ENCODE results near the gene OGDH.
A peak's percentile ranks its signal among the peaks of the same experiment; 100 is the strongest.
"Not testable (repeated sequence)": the region's sequence is repeated elsewhere in the genome, so short reads cannot be mapped to it uniquely, and the experiment has no call there.

The OGDH gene

GRCh38 chr7:44606341-44607140, at the start of gene OGDH:
OGDH (plus strand) TSS chr7:44606627; CDS start chr7:44624344, 17,717 bp downstream.
- DNase-seq (ENCODE audit: low read depth): peak; percentile 99

- DNase-seq (ENCODE audit: low read depth): no peak
Observed at GRCh38 chr7:44557485-44557884, 48.9 kb upstream of the OGDH start.

- DNase-seq (ENCODE audit: low read depth): no peak
Observed at GRCh38 chr7:44559485-44559884, 46.9 kb upstream of the OGDH start.

- DNase-seq (ENCODE audit: low read depth): no peak
Observed at GRCh38 chr7:44561481-44561880, 44.9 kb upstream of the OGDH start.

GRCh38 chr7:44561962-44562621, 44.3 kb upstream of the OGDH start:
- no peak for DNase-seq (ENCODE audit: low read depth)

GRCh38 chr7:44562622-44562962, 43.8 kb upstream of the OGDH start:
- DNase-seq (ENCODE audit: low read depth): not testable (repeated sequence)

GRCh38 chr7:44563171-44563679, 43.2 kb upstream of the OGDH start:
- no peak for DNase-seq (ENCODE audit: low read depth)

GRCh38 chr7:44564606-44565005, 41.8 kb upstream of the OGDH start:
- no peak for DNase-seq (ENCODE audit: low read depth)

GRCh38 chr7:44565097-44565794, 41.2 kb upstream of the OGDH start:
- no peak for DNase-seq (ENCODE audit: low read depth)

GRCh38 chr7:44565795-44566559, 40.5 kb upstream of the OGDH start:
- DNase-seq (ENCODE audit: low read depth): no peak

- DNase-seq (ENCODE audit: low read depth): no peak
Observed at GRCh38 chr7:44566680-44567079, 39.7 kb upstream of the OGDH start.

GRCh38 chr7:44567884-44568283, 38.5 kb upstream of the OGDH start:
- no peak for DNase-seq (ENCODE audit: low read depth)

GRCh38 chr7:44568771-44569560, 37.5 kb upstream of the OGDH start:
- DNase-seq (ENCODE audit: low read depth): no peak

GRCh38 chr7:44569959-44570358, 36.5 kb upstream of the OGDH start:
- DNase-seq (ENCODE audit: low read depth): no peak

GRCh38 chr7:44572771-44573170, 33.7 kb upstream of the OGDH start:
- no peak for DNase-seq (ENCODE audit: low read depth)

- peak; percentile 89 for DNase-seq (ENCODE audit: low read depth)
Observed at GRCh38 chr7:44573464-44574286, 32.8 kb upstream of the OGDH start, which contains the start of gene DDX56. DDX56 (minus strand) TSS chr7:44573908; CDS start chr7:44573895, 13 bp downstream.

GRCh38 chr7:44574287-44574872, 32.0 kb upstream of the OGDH start:
- DNase-seq (ENCODE audit: low read depth): no peak

- DNase-seq (ENCODE audit: low read depth): no peak
Observed at GRCh38 chr7:44575054-44575453, 31.4 kb upstream of the OGDH start.

- no peak for DNase-seq (ENCODE audit: low read depth)
Observed at GRCh38 chr7:44576228-44576627, 30.2 kb upstream of the OGDH start.
